CD4-positive, alpha-beta T cell treated with Interleukin-1 beta for 1 hour (primary cell): Measurements from ENCODE around the gene SCAMP4.

Source experiments
- DNase-seq, 2 donors: peaks; one replicate each; pipeline ENCODE4 v3.0.0-alpha.2; 2020 to 2022

Gene SCAMP4

GRCh38 chr19:1962674-1963073 is 57.5 kb downstream of the SCAMP4 start:
- DNase-seq, result no peak

GRCh38 chr19:1967087-1967608 is 61.9 kb downstream of the SCAMP4 start:
- DNase-seq, result peak; percentile 25 to 30

GRCh38 chr19:1968279-1969175 is 63.3 kb downstream of the SCAMP4 start:
- no peak for DNase-seq

GRCh38 chr19:1969176-1970002 is 64.2 kb downstream of the SCAMP4 start:
- DNase-seq, result no peak

- no peak for DNase-seq
Measured at GRCh38 chr19:1970003-1970805, 65.0 kb downstream of the SCAMP4 start.

GRCh38 chr19:1970806-1971502 is 65.8 kb downstream of the SCAMP4 start:
- DNase-seq, result no peak

- DNase-seq, result no peak
Measured at GRCh38 chr19:1974381-1975161, 69.4 kb downstream of the SCAMP4 start.

GRCh38 chr19:1975162-1975480 is 69.9 kb downstream of the SCAMP4 start:
- no peak for DNase-seq
